ENCODE data around the gene DBN1.

GRCh38 chr5:177409043-177409801 is 64.2 kb downstream of the DBN1 start, which contains the start of gene F12:
- TF ChIP-seq CTCF (IDR thresholded peaks at IDR 0.05; ENCODE audit: extremely low read depth in 1 of 2, insufficient read depth in 1 of 2, low read depth in 1 of 2, low read length in 2 of 2) (no peak), POLR2A (IDR thresholded peaks at IDR 0.05; ENCODE audit: low read depth, low read length) (no peak), EZH2 (IDR thresholded peaks at IDR 0.05; ENCODE audit: borderline replicate concordance, low read depth, low read length, severe bottlenecking) (no peak), MAX (IDR thresholded peaks at IDR 0.05; ENCODE audit: insufficient read depth, insufficient read length) (no peak), POLR2AphosphoS5 (IDR thresholded peaks at IDR 0.05; ENCODE audit: insufficient read depth, low read depth, low read length) (no peak), FOS (IDR thresholded peaks at IDR 0.05; ENCODE audit: borderline replicate concordance, insufficient read depth, low read length) (no peak), MYC (IDR thresholded peaks at IDR 0.05; ENCODE audit: low read depth, low read length) (no peak), GATA2 (IDR thresholded peaks at IDR 0.05; ENCODE audit: insufficient read depth, insufficient read length, low read depth, low read length) (no peak), JUN (IDR thresholded peaks at IDR 0.05; ENCODE audit: borderline replicate concordance, insufficient read depth, insufficient read length, low read depth) (no peak)
